ENCODE measurements around the gene COX19.
"Not testable (repeated sequence)": the region's sequence is repeated elsewhere in the genome, so short reads cannot be mapped to it uniquely, and the experiment has no call there.

COX19 gene

GRCh38 chr7:939843-940242 lies 35.5 kb downstream of the COX19 start:
- FAIRE-seq: no peak

- no peak for FAIRE-seq
Measured at GRCh38 chr7:938546-939185, 36.7 kb downstream of the COX19 start.

- no peak for FAIRE-seq
Measured at GRCh38 chr7:937856-938484, 37.4 kb downstream of the COX19 start.

- FAIRE-seq: no peak
Measured at GRCh38 chr7:936386-937054, 38.8 kb downstream of the COX19 start.

- FAIRE-seq: no peak
Measured at GRCh38 chr7:935874-936385, 39.4 kb downstream of the COX19 start.

GRCh38 chr7:935164-935873 lies 40.0 kb downstream of the COX19 start:
- FAIRE-seq: no peak

- FAIRE-seq: no peak
Measured at GRCh38 chr7:934469-935163, 40.7 kb downstream of the COX19 start.

DNA sequence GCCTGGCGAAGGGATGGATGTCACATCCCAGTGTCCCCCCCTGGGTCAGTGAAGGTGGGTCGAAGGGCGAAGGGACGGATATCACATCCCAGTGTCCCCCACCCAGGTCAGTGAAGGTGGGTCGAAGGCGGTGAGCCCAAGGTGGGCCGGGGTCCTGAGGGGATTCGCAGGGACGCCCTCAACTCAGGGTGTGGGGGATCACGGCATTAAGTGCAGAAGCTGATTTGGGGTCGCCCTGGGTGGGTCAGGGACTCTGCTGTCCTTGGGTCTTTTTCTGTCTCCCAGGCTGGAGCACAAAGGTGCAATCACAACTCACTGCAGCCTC lies 42.7 kb downstream of the COX19 start:
- FAIRE-seq: no peak

GRCh38 chr7:931871-932650 lies 43.3 kb downstream of the COX19 start:
- no peak for FAIRE-seq

DNA sequence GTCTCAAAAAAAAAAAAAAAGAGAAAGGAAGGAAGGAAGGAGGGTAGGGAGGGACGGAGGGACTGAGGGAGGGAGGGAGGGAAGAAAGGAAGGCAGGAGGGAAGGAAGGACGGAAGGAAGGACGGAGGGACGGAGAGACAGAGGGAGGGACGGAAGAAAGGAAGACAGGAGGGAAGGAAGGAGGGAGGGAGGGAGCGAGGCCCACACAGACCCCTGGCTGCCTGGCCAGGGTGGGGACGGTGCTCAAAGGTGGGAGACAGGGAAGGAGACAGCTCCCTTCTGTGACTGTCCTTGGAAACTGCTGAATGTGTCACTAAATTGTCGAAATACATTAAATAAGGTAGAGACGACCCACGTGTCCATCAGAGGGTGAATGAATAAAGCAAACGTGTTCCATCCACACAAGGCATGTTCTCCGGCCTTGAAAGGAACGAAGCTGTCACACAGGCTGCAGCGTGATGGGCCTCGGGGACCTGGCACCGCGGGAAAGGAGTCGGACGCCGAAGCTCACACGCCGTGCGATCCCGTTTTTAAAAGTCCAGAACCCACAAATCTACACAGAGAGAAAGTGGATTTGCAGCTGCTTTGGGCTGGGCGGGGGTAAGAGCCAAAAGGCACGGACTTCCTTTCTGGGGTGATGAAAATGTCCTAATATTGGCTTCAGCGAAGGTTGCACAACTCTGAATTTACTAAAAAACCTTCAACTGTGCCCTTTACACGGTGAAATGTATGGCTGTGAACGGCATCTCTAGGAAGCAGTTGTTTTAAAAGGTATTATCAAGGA lies 44.2 kb downstream of the COX19 start:
- no peak for FAIRE-seq

- no peak for FAIRE-seq
Measured at GRCh38 chr7:929311-929711, 46.0 kb downstream of the COX19 start.

DNA sequence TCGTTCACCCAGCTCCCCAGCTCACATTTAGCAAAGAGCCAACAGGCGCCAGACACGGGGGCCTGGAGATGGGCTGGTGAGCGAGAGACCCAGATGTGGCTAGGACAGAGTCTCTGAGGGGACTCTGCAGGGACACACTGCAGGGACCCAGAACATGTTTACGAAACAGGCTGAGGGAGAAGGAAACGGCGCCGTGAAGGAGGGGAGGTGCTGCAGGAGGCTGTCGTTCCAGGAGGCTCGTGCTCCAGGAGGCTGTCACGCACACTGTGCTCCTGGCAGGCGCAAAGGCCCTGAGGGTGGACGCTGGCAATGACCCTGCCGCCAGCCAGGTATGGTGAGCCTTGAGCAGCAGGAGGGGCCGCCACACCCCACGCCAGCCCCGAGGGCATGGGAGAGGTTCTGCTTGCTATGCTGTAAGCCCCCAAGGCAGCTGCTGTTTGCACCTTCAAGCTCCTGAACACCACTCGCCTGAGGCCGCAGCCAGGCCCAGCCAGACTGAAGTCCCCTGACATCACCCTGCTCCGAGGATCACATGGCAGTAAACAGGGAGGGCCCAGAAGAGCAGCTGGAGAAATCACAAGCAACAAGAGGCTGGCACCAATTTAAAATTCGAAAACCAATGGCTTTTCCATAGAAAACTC lies 48.2 kb downstream of the COX19 start:
- no peak for FAIRE-seq

DNA sequence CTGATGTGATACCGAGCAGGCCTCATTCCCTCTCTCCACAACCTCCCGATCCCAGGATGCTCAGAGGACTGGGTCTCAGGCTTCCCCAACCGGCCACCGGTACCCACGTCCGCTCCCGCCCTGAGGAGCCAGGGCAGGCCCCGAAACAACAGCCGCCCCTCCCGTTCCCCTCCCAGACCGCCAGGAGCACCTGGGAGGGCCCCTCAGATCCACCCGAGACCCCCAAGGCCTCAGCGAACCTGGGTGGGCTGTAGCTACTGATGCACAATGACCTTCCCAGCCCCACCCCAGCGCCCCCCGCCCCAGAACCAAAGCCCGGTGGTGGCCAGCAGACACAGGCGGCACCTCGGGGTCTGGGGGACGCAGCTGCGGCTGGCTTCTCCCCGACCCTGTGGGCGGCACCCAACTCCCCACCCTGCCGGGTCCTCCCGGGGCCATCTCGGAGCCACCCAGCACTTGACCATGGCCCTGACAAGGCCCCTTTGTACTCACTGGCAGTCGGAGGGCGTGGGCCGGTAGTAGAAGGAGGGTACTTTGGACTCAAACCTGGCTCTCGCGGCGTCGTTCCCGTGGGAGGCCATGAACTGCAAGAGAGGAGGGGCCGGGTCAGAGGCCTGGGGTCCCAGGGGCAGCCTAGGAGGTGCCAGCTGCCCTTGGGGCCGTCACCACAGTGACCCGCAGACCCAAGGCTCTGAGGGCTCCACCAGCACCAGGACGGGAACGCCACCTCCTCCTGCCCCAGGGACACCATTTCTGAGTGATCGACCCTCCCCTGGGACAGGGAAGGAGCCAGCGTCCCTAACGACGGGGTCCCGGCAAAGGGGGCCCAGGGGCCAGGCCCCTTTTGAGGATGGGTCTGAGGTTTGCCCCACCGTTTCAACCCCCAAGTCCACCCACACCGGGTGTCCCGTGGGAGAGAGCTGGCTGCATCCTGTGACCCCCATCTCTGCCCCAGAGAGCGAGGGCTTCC lies 49.0 kb downstream of the COX19 start:
- no peak for FAIRE-seq

GRCh38 chr7:925601-926000 lies 49.7 kb downstream of the COX19 start:
- FAIRE-seq: no peak

DNA sequence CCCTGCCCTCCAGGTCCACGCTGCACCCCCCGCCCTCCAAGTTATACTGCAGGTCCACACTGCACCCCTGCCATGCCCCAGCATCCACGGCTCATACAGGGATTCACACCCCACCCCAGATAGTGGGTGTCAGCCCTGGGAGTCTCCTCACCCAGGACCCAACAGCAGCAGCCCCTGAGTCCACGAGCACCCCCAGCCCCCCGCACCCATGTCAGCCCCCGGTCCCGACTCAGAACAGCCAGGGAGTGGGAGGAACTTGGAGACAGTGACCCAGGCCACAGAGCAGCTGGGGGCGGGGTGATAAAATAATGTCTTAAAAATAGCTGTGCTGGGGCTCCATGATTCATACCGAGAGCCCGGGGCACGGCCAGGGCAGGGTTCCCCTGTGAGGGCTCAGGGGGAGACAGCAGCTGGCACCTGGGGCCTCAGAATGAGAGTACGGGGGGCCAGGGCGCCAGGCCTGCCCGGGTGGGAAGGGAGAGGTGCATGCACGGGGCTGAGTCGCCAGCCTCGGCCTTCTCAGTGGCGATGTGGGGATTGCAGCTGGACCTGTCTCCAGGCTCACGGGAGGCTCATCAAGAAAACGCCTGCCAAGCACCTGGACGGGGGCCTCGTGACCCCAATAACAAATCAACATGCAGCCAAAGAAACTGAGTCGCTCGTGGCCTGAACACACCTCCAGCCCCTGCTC lies 50.7 kb downstream of the COX19 start:
- no peak for FAIRE-seq

GRCh38 chr7:924042-924441 lies 51.3 kb downstream of the COX19 start:
- not testable (repeated sequence) for FAIRE-seq

GRCh38 chr7:923108-924041 lies 52.0 kb downstream of the COX19 start:
- FAIRE-seq: no peak
